Measurements from ENCODE around the gene GPR161.

Gene GPR161

GRCh38 chr1:168105846-168106245 lies 30.9 kb downstream of the GPR161 start:
- no peak for DNase-seq (ENCODE audit: low read depth in 2 of 2)

GRCh38 chr1:168104535-168104934 lies 32.2 kb downstream of the GPR161 start:
- no peak for DNase-seq (ENCODE audit: low read depth in 2 of 2)

- DNase-seq (ENCODE audit: low read depth in 2 of 2): no peak
These were observed 34.2 kb downstream of the GPR161 start for GRCh38 chr1:168102487-168102886.

DNA sequence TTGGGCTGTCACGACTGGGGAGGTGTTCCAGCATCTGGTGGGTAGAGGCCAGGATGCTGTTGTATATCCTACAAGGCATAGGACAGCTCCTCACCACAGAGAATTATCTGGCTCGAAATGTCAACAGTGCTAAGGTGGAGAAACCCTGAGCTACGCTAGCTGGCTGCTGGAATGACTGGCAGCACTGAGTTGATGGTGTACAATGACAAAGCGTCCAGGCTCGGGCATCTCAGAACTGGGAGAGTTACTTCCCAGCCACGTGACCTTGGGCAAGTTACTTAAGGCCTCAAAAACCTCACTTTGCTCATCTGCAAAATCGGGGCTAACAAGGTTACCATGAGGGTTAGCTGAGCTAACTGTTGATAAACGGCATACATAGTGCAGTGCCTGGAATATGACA lies 35.4 kb downstream of the GPR161 start:
- DNase-seq (ENCODE audit: low read depth in 2 of 2): no peak

DNA sequence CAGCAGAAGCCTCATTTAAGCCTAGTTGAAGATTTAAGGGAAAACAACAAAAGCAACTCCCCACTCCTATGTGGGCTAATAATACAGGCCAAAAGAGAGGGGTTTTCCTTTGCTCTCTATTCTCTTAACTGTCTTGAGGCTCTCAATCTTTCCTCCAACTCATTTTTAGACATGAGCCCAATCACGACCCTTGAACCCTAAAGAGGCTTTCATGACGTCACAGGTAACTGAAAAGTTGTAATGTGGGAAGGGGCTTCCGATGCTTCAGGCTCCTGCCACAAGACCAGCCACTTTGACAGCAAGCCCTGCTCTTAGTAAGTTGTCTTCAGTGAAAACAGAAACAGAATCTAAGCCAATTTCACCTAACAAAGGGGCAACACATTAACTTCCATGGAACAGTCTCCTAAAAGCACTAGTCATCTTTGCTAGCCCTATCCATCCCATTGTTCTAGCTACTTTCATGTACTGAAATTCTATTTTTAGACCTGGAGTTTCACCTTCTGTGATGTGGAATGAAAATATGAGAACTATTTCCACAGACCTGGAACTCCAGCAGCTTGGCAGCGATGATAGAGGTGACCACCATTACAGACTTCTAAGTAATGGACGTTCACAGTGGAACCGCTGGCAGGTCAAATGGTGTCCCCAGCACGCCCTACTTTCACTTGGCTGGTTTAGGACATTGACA lies 36.3 kb downstream of the GPR161 start:
- DNase-seq (ENCODE audit: low read depth in 2 of 2): no peak

DNA sequence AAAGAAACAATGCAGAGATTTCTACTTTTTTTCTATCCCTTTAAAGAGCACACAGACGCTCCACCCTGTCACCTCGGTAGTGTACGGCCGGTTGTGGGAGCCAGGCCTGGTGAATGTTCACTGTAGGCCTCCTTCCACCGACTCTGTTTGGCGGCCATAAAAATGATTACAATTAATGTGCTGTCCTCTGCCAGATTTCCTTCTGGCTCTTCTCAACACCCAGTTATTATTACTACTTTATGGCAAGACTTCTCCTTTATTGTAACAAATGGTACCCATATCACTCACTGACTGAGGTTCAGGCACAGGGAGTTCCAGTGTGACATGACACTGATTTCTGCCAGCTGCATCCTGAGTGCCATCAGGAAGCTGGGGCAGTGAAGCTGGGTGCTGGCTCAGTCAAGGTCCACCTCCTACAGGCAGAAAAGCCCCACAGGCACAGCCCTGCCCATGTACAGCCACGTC lies 37.4 kb downstream of the GPR161 start:
- no peak for DNase-seq (ENCODE audit: low read depth in 2 of 2)

DNA sequence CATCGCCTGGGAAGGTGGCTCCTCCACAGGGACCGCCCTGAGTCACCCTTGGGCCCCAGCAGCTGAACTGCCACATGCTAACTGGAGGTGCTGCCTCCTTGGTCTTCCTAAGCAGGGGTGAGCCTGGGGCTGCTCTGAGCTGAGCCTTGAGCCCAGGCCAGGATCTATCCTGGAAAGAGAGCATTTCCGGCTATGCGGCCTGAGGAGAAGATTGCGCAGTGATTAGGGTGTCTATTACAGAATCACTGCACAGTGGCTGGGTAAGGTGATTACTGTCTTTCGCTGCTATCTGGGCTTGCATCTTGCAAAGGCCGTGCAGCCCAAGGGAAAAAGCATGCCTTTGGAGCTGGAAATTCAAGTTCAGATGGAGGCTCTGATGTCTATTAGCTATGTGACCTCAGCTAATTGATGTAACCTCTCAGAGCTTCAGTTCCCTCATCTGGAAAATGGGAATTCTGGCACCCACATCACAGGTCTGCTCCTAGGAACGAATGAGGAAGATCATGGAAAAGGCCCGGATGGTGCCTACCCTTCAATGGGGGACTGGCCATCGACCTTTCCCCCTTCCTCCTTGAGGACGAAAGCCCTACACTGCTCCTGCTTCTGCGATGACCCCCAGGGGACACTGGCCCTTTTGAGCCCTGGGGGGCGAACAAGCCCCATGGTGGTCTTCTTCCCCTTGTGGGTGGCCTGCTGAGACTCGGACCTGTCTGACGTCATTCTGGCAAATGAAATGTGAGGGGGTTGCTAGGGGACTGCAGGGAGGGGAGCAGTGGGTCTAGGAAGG lies 38.0 kb downstream of the GPR161 start:
- DNase-seq (ENCODE audit: low read depth in 2 of 2): no peak

DNA sequence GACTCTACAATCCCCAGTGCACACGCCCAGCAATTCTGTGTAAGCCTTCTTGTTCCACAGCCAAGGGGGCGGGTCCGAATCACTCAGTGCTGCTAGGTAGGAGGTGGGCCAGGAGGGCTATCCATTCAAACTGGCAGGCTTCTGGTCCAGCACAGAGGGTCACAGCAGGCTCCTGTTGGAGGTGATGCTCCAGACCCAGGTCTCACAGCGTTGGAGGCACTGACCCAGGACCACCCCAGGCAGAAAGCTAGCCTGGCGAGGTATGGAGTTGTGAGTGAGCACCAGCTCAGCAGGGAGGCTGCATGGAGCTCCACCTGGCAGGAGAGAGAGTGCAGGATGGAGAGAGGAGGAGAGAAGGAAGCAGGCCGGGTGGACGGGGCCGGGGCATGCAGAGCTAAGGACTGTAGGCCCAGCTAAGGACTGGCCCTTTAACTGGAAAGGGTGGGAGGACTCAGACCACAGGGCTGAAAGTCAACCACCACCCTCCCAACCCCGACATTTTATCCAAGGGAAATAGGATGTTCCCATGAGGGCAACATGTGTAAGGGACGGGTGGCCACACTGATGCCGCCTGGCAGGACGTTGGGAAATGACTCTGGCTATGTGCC lies 38.7 kb downstream of the GPR161 start:
- DNase-seq (ENCODE audit: low read depth in 2 of 2): no peak

DNA sequence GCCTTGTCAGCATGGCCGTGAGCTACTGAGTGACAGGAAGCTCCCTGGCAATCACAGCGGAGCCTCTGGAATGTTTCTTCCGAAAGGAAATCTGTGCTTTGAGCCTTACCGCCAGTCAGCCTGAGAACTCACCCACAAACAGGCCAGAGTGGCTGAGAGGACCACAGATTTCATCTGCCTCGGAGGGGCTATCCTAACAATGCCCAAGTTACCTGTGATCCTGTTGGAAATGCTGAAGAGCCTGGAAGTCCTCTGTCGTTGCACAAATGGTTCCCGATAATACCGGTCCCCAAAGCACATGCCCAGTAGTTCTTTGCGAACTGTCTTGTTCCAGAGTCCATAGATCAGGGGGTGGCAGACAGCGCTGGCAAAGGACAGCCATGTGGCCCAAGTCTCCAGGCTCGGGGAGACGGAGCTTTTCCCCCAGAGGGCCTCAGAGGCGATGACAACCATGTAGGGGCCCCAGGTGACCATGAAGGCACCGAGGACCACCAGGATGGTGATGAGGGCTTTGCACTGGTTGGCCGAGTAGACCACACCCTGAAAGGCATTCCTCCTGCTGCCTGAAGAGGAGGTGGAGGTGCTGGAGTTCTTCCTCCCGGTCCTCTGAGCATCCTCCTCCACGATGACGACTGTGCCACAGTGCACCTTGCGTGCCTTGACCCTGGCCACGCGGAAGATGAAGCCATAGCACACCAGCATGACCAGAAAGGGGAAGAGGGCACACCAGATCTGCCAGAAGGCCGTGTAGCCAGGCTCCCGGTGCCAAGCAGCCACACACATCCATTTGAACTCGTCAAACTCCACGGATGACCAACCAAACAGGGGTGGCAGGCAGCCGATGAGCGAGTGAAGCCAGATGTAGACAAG lies 40.2 kb downstream of the GPR161 start:
- no peak for DNase-seq (ENCODE audit: low read depth in 2 of 2)

GRCh38 chr1:168095476-168095875 lies 41.3 kb downstream of the GPR161 start:
- no peak for DNase-seq (ENCODE audit: low read depth in 2 of 2)

- no peak for DNase-seq (ENCODE audit: low read depth in 2 of 2)
These were observed 43.1 kb downstream of the GPR161 start for GRCh38 chr1:168093616-168094015.

GRCh38 chr1:168092566-168093355 lies 44.0 kb downstream of the GPR161 start:
- no peak for DNase-seq (ENCODE audit: low read depth in 2 of 2)

DNA sequence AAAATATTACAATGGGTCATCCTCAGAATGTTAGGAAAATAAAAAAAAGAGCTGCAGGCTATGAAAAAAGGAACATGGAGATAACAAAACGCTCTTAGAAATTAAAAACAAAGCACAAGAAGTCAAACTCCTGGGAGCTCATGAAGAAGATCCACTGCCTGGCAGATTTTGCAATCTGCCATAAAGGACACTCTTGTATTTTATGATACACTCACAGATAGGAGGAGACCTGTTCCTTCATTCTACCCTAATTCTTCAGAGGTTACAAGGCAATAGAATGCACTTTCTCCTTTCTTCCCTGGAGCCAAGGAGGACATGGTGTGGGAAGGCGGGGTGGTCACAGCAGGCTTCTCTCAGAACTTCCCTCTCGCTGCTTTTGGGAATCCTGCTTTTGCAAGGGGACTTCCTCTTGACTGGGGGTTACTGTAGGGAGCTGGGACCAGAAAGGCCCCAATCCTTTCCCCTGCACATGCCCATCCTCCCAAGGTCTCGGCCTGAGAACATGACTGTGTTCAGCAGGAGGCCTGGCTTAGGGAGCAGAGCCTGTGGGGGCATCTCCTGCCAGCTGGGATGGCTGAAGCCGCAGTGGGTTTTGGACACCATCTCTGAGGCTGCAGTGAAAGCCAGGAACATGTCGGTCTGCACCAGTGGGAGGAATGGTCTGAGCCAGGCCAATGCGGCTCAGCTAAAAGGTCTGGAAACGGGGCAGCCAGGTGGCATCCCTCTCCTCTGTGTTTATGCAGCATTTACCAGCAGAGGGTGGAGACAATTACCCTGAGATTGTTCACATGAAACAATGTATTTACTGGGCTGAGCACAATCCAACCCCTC lies 44.8 kb downstream of the GPR161 start:
- DNase-seq (ENCODE audit: low read depth in 2 of 2): no peak

GRCh38 chr1:168091063-168091462 lies 45.7 kb downstream of the GPR161 start:
- no peak for DNase-seq (ENCODE audit: low read depth in 2 of 2)

- no peak for DNase-seq (ENCODE audit: low read depth in 2 of 2)
These were observed 46.3 kb downstream of the GPR161 start for GRCh38 chr1:168090395-168090794.

GRCh38 chr1:168089979-168090337 lies 46.8 kb downstream of the GPR161 start:
- DNase-seq (ENCODE audit: low read depth in 2 of 2): no peak

GRCh38 chr1:168089326-168089978 lies 47.3 kb downstream of the GPR161 start:
- no peak for DNase-seq (ENCODE audit: low read depth in 2 of 2)

DNA sequence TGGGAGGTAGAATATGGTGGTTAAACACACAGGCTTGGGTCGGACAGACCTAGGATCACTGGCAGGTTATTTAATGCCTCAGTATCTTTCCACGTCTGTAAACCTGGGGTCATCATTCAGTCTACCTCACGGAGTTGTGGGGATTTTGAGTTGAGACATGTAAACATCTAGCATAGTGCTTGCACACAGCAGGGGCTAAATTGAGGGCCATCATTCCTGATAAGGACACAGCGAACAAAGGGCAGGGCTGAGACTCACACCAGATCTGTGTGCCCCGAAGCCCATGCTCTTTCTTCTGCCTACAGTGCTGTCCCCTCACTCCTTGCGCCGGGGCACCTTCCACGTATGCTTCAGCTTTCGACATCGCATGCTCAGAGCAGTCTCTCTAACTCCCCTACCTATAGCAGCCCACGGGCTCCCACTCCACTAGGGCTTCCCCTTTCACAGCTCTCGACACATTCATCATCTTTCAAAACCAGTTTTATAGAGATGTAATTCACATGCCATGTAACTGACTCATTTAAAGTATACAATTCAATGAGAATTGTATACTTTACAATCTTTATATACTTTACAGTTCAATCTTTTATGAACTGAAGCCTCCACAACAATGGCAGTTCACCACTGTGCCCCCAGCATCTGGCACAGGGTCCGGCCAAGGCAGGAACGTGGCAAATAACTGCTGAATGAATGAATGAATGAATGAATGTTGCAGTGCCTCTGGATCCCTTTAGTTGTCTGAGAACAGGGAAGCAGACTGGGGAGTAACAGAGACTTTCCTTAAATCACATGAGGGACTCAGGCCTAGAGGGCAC lies 48.0 kb downstream of the GPR161 start:
- DNase-seq (ENCODE audit: low read depth in 2 of 2): no peak

DNA sequence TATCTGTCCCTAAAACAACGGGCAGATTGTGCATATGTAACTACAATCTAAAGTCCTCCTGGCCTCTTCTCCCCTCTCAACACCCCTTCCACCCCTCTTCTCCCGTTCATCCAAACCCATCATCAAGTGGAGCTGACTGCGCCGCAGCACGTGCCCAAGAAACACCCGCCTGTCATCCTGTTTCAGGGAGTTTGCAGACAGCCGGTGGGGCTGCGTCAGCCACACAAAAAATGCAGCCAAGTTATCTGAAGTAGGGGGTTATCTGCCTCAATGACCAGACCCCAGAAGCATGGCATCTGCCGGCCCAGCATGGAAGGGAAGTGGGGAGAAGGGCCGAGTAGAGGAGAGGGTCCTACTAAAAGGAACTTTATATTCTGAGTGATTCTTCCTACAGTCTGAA lies 49.0 kb downstream of the GPR161 start:
- no peak for DNase-seq (ENCODE audit: low read depth in 2 of 2)
